HG02981 (cell line): ENCODE measurements around the gene STUM.

Experiments used
- ATAC-seq: cut with Tn5 transposase; IDR thresholded peaks from one replicate; pipeline ENCODE4 v1.9.1; 2021; ENCODE audit warnings: mild to moderate bottlenecking, moderate library complexity; ENCODE audit not compliant: unreplicated experiment

The STUM gene

GRCh38 chr1:226558036-226558650, 9.6 kb downstream of the STUM start:
- no peak for ATAC-seq

GRCh38 chr1:226560243-226560642, 11.7 kb downstream of the STUM start:
- ATAC-seq, result no peak

GRCh38 chr1:226562989-226563388, 14.4 kb downstream of the STUM start:
- ATAC-seq, result no peak

- ATAC-seq, result no peak
Observed at GRCh38 chr1:226563666-226564065, 15.1 kb downstream of the STUM start.

- no peak for ATAC-seq
Observed at GRCh38 chr1:226565476-226565875, 16.9 kb downstream of the STUM start.

- no peak for ATAC-seq
Observed at GRCh38 chr1:226566234-226566633, 17.7 kb downstream of the STUM start.

- ATAC-seq, result no peak
Observed at GRCh38 chr1:226566760-226567159, 18.2 kb downstream of the STUM start.

GRCh38 chr1:226568077-226568831, 19.7 kb downstream of the STUM start:
- no peak for ATAC-seq

- ATAC-seq, result no peak
Observed at GRCh38 chr1:226568975-226569741, 20.6 kb downstream of the STUM start.

GRCh38 chr1:226569879-226570547, 21.4 kb downstream of the STUM start:
- ATAC-seq, result no peak

- ATAC-seq, result no peak
Observed at GRCh38 chr1:226571893-226572292, 23.3 kb downstream of the STUM start.

GRCh38 chr1:226572325-226572726, 23.8 kb downstream of the STUM start:
- no peak for ATAC-seq

GRCh38 chr1:226574044-226574443, 25.5 kb downstream of the STUM start:
- no peak for ATAC-seq

GRCh38 chr1:226574591-226575435, 26.2 kb downstream of the STUM start:
- ATAC-seq, result no peak

- no peak for ATAC-seq
Observed at GRCh38 chr1:226575436-226575720, 26.8 kb downstream of the STUM start.

- ATAC-seq, result no peak
Observed at GRCh38 chr1:226575739-226576378, 27.3 kb downstream of the STUM start.

- no peak for ATAC-seq
Observed at GRCh38 chr1:226576601-226577000, 28.0 kb downstream of the STUM start.

- no peak for ATAC-seq
Observed at GRCh38 chr1:226577401-226578180, 29.0 kb downstream of the STUM start.

- ATAC-seq, result no peak
Observed at GRCh38 chr1:226578946-226579578, 30.5 kb downstream of the STUM start.
